OCI-LY7 (cell line): Measurements from ENCODE around the gene ANO1. TPM values are rescaled to one million over a fixed set of nuclear protein-coding genes. Genes with fewer than 3 reads are reported as not detected.

Source experiments
- BruUV-seq: library from RNA; stranded (reverse); fragments of 400-500 nt; replicated peaks from 2 replicates; lab custom pipeline; 2021; lab: Mats Ljungman, UMichigan
- CTCF ChIA-PET: fragments of 300-600 bp; sonication (Branson Sonifier 250); formaldehyde crosslinking; loops from one replicate; lab custom pipeline; 2022; ENCODE audit warnings: antibody characterized with exemption; ENCODE audit not compliant: unreplicated experiment; lab: Charles Lee
- POLR2A ChIA-PET: fragments of 300-600 bp; sonication (Branson Sonifier 250); formaldehyde crosslinking; loops from one replicate; lab custom pipeline; 2022; ENCODE audit warnings: antibody characterized with exemption; lab: Charles Lee
- DNase-seq: peaks from one replicate; pipeline ENCODE4 v3.0.0-alpha.2; 2015; ENCODE audit warnings: low spot score
- H2AFZ ChIP-seq: fragments of 200-600 bp; sonication (generic), shearing (Covaris generic); 2 replicates; pipeline ENCODE4 v1.6.1; 2014; ENCODE audit warnings: mild to moderate bottlenecking, antibody characterized with exemption, low read length, moderate library complexity
- H3K27ac ChIP-seq: fragments of 200-600 bp; sonication (generic); 2 replicates; pipeline ENCODE4 v1.5.1; 2014; ENCODE audit warnings: mixed run types, low read depth, mild to moderate bottlenecking, moderate library complexity, low read length, inconsistent platforms; ENCODE audit not compliant: poor library complexity, severe bottlenecking
- H3K36me3 ChIP-seq: fragments of 200-600 bp; sonication (generic); 2 replicates; pipeline ENCODE4 v1.6.1; 2014; ENCODE audit warnings: mild to moderate bottlenecking, antibody characterized with exemption, low read length, moderate library complexity, mixed read lengths; ENCODE audit not compliant: insufficient read depth
- H3K4me1 ChIP-seq: fragments of 200-600 bp; sonication (generic); 2 replicates; pipeline ENCODE4 v1.5.1; 2014; ENCODE audit warnings: mild to moderate bottlenecking, low read length; ENCODE audit not compliant: insufficient read depth, poor library complexity, severe bottlenecking
- H3K4me2 ChIP-seq: fragments of 200-600 bp; sonication (generic); 2 replicates; pipeline ENCODE4 v1.6.1; 2014; ENCODE audit warnings: mild to moderate bottlenecking, low read length
- H3K4me3 ChIP-seq: fragments of 200-600 bp; sonication (generic); 2 replicates; pipeline ENCODE4 v1.5.1; 2014; ENCODE audit warnings: mild to moderate bottlenecking, low read depth, low read length; ENCODE audit not compliant: poor library complexity, severe bottlenecking
- H3K79me2 ChIP-seq: fragments of 200-600 bp; sonication (generic); 2 replicates; pipeline ENCODE4 v1.6.1; 2016; ENCODE audit warnings: low read depth, mild to moderate bottlenecking, low read length, moderate library complexity, mixed read lengths; ENCODE audit not compliant: insufficient read depth
- H3K9me2 ChIP-seq: fragments of 200-600 bp; sonication (generic); 2 replicates; pipeline ENCODE4 v1.6.1; 2016; ENCODE audit warnings: mild to moderate bottlenecking, low read length, mixed read lengths; ENCODE audit not compliant: insufficient read depth
- H3K9me3 ChIP-seq: fragments of 200-600 bp; sonication (generic); 2 replicates; pipeline ENCODE4 v1.6.1; 2014; ENCODE audit warnings: mild to moderate bottlenecking, mixed run types, low read length, mixed read lengths
- H4K20me1 ChIP-seq: fragments of 200-600 bp; sonication (generic); 2 replicates; pipeline ENCODE4 v1.6.1; 2014; ENCODE audit warnings: mild to moderate bottlenecking, antibody characterized with exemption, low read length, moderate library complexity, mixed read lengths; ENCODE audit not compliant: insufficient read depth
- EZH2phosphoT487 ChIP-seq: fragments of 200-600 bp; sonication (generic); IDR thresholded peaks from 2 replicates; pipeline ENCODE4 v1.6.1; 2018; ENCODE audit warnings: low read depth, borderline replicate concordance, mild to moderate bottlenecking, mixed run types, antibody characterized with exemption, low read length, moderate library complexity, mixed read lengths
- intact Hi-C: fragments of 100-400 bp; cut with micrococcal nuclease; formaldehyde crosslinking; loops from one replicate; pipeline ENCODE4 v1.10.0; 2022; ENCODE audit not compliant: unreplicated experiment
- total RNA-seq, 2 experiments: library from RNA; depleted of rRNA in 1 of 2; stranded (reverse); fragments of >200 nt in 1 of 2; shearing (Covaris generic) in 1 of 2; gene quantifications; 2 replicates each; pipeline ENCODE4 v1.2.3, GENCODE V29; 2014 to 2022
- TF ChIP-seq, protein P1 (sequence below): fragments of 200-600 bp; sonication (generic); conservative IDR thresholded peaks from 2 replicates; pipeline ENCODE4 v1.5.1; 2014; ENCODE audit warnings: mild to moderate bottlenecking, antibody characterized with exemption, low read length, moderate library complexity, mixed read lengths

ANO1 gene
- total RNA-seq, 2 experiments from 2014 or later, result not detected

DNA sequence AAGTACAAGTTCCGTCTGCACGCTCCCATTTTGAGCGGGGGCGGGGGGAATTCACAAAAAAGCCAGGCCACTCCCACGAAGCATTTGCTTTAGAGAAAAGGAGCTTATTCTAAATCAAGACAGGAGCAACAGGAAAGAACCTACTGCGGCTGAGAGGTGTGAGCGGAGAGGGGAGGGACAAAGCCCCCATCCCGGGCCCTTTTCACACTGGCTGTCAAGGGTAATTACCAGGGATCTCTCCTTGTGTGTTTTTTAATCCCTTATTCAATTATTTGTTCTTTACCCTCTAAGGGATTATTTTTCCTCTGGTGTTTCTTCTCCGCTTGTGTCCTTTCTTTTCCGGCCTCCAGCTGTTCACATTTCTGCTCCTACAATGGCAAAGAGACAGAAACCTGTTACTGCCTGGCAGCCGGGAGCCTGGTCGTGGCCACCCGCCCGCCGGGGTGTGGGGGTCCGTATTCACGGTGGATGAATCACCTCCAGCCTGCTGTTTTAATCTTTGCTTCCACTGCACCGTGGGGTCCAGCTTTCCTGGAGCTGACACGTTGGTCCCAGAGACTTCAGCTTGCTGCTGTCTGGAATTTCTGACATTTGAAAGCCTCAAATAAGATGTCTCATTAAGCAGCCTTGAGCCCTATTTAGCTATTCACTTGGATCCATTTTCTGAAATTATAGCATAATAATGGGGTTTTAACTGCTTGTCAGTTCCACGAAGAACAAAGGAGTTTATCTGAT is 63.5 kb downstream of the ANO1 start:
- H3K27ac ChIP-seq, result no peak overlapping the region
- no peak overlapping the region for H2AFZ ChIP-seq
- H3K36me3 ChIP-seq, result no peaks in the 10 kb centered on the region
- no peaks in the 10 kb centered on the region for H4K20me1 ChIP-seq
- intact Hi-C loops, result no loop called here
- H3K9me2 ChIP-seq, result no peaks in the 10 kb centered on the region
- H3K4me1 ChIP-seq, result no peaks in the 10 kb centered on the region
- no peaks in the 10 kb centered on the region for H3K9me3 ChIP-seq
- DNase-seq, result no peak
- ChIA-PET POLR2A (no interaction called here), CTCF (no interaction called here)
- TF ChIP-seq, protein P1, sequence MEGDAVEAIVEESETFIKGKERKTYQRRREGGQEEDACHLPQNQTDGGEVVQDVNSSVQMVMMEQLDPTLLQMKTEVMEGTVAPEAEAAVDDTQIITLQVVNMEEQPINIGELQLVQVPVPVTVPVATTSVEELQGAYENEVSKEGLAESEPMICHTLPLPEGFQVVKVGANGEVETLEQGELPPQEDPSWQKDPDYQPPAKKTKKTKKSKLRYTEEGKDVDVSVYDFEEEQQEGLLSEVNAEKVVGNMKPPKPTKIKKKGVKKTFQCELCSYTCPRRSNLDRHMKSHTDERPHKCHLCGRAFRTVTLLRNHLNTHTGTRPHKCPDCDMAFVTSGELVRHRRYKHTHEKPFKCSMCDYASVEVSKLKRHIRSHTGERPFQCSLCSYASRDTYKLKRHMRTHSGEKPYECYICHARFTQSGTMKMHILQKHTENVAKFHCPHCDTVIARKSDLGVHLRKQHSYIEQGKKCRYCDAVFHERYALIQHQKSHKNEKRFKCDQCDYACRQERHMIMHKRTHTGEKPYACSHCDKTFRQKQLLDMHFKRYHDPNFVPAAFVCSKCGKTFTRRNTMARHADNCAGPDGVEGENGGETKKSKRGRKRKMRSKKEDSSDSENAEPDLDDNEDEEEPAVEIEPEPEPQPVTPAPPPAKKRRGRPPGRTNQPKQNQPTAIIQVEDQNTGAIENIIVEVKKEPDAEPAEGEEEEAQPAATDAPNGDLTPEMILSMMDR, result no peak
- TF ChIP-seq EZH2phosphoT487, result no peak
- BruUV-seq, result no TSS peak
- H3K79me2 ChIP-seq, result no peaks in the 10 kb centered on the region
- no peak overlapping the region for H3K4me3 ChIP-seq
- no peak overlapping the region for H3K4me2 ChIP-seq

DNA sequence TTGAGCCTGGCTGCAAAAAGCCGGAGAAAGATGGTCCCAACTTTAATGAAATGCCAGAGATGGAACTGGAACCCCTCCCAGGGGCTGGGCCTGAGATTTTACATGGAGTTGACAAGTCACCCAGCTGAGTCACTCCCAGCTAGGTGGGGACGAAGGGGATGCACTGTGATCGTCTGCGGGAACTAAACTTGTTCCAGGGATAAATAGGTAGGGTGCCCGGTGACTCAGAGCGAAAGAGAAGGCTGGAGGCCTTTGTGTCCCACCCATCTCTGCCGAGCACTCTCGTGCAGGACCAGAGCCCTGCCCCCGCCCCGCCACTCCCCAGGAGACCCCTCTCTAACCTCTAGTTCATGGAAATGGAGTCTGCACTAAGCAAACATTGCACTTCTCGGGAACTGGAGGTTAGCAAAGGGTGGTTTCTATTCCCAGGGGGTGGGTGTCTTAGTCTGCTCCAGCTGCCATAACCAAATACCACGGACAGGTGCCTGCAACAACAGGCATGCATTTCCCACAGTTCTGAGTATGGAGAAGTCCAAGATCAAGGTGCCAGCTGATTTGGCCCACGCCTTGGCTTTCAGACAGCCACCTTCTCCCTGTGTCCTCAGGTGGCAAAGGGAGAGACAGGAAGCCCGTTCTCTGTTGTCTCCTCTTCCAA is 64.2 kb downstream of the ANO1 start:
- H3K4me3 ChIP-seq, result no peak overlapping the region
- no peak overlapping the region for H2AFZ ChIP-seq
- CTCF ChIA-PET, result no interaction called here
- BruUV-seq, result no TSS peak
- H3K79me2 ChIP-seq, result no peaks in the 10 kb centered on the region
- H3K27ac ChIP-seq, result no peak overlapping the region
- H3K9me3 ChIP-seq, result no peaks in the 10 kb centered on the region
- H3K4me1 ChIP-seq, result no peaks in the 10 kb centered on the region
- H3K4me2 ChIP-seq, result no peak overlapping the region
- no peaks in the 10 kb centered on the region for H3K9me2 ChIP-seq
- intact Hi-C loops, result no loop called here
- no peaks in the 10 kb centered on the region for H4K20me1 ChIP-seq
- no peak for DNase-seq
- POLR2A ChIA-PET, result no interaction called here
- TF ChIP-seq EZH2phosphoT487, result no peak
- TF ChIP-seq, protein P1, result no peak
- H3K36me3 ChIP-seq, result no peaks in the 10 kb centered on the region

DNA sequence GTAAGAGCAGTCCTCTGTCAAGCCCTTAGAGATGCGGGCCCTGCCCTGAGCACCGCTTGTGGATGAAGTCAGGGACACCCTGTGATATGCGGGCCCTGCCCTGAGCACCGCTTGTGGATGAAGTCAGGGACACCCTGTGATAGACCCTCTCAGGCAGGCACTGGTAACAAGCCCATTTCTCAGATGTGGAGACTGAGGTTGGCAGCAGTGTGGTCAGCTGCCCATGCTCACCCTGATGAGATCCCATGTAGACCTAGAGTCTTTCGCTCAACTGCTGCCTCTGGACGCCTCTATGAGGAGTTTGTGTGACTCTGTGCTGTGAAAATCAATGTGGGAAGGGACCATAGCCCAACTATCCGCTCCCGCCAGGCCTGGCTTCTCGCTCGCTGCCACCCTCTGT is 66.1 kb downstream of the ANO1 start:
- BruUV-seq, result no TSS peak
- ChIA-PET CTCF (no interaction called here), POLR2A (no interaction called here)
- intact Hi-C loops, result no loop called here
- H3K4me2 ChIP-seq, result no peak overlapping the region
- no peak overlapping the region for H3K4me3 ChIP-seq
- no peak overlapping the region for H3K27ac ChIP-seq
- TF ChIP-seq, protein P1, result no peak
- no peak for TF ChIP-seq EZH2phosphoT487
- H4K20me1 ChIP-seq, result no peaks in the 10 kb centered on the region
- H3K79me2 ChIP-seq, result no peaks in the 10 kb centered on the region
- no peaks in the 10 kb centered on the region for H3K36me3 ChIP-seq
- DNase-seq, result no peak
- H2AFZ ChIP-seq, result no peak overlapping the region
- H3K4me1 ChIP-seq, result no peaks in the 10 kb centered on the region
- no peaks in the 10 kb centered on the region for H3K9me2 ChIP-seq
- H3K9me3 ChIP-seq, result no peaks in the 10 kb centered on the region
